Colonic mucosa (tissue), 4 donors: ENCODE measurements around the gene PLEKHG1. TPM values are rescaled to one million over a fixed set of nuclear protein-coding genes. Genes with fewer than 3 reads are reported as not detected.

ENCODE experiments used
- DNase-seq: peaks from one replicate; pipeline ENCODE4 v3.0.0-alpha.2; 2020
- H3K27ac ChIP-seq: fragments of 200-600 bp; one replicate; pipeline ENCODE4 v1.8.0; 2021
- H3K27me3 ChIP-seq: fragments of 200-600 bp; one replicate; pipeline ENCODE4 v1.8.0; 2021
- H3K36me3 ChIP-seq: fragments of 200-600 bp; one replicate; pipeline ENCODE4 v1.8.0; 2021
- H3K4me1 ChIP-seq: fragments of 200-600 bp; one replicate; pipeline ENCODE4 v1.8.0; 2021; ENCODE audit warnings: mild to moderate bottlenecking
- H3K4me3 ChIP-seq: fragments of 200-600 bp; one replicate; pipeline ENCODE4 v1.8.0; 2021
- H3K9ac ChIP-seq, 2 donors: one replicate each; pipeline ENCODE4 v1.7.0; 2013; ENCODE audit warnings: control low read depth in 2 of 2, low read depth in 2 of 2, low read length in 2 of 2
- H3K9me3 ChIP-seq: fragments of 200-600 bp; one replicate; pipeline ENCODE4 v1.8.0; 2021
- intact Hi-C: fragments of 100-400 bp; cut with DNase I; formaldehyde crosslinking; loops from one replicate; pipeline ENCODE4 v1.14.1; 2022
- total RNA-seq, 2 donors: library from RNA; stranded (reverse); fragmentation: NEBNext Ultra II Directional in 1 of 2; extraction: Animal tissue kit (Norgen Biotek cat#: 25700) in 1 of 2; gene quantifications; one replicate each; pipeline ENCODE4 v1.2.1, GENCODE V29; 2021
- TF ChIP-seq, protein P1 (sequence below): fragments of 200-600 bp; IDR thresholded peaks from one replicate; pipeline ENCODE4 v1.8.0; 2022; ENCODE audit warnings: antibody characterized with exemption, mild to moderate bottlenecking
- donor health status: healthy.
- donor health status: DM: no; HTN: no; CAD: no.
- donor health status: DM: no; HTN: no; CAD: no.

PLEKHG1 gene
- total RNA-seq, 2 donors from 2014 or later = 21.8 to 25.2 TPM

DNA sequence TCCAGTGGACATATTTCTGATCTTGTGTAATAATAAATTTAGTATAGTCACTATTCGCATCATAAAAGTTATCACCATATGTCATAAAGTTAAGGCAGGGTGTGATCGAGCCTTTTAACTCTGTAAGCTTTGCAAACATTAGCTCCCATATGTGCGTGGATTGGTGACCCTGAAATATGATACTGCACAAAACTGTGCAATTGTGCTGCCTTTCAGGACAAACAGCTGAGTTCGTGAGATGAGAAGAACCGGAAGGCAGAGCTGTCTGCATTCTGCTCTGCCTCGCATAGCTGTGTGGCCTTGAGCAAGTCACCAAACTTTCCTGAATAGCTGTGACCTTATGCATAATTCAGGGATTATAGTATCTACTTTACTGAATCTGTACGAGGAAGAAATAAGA is 3.2 kb upstream of the PLEKHG1 start:
- no peaks in the 10 kb centered on the region for H3K27me3 ChIP-seq
- H3K27ac ChIP-seq = peak overlapping the region; percentile 25
- peaks cover 7% of the 10 kb centered on the region for H3K4me1 ChIP-seq
- H3K9me3 ChIP-seq = no peaks in the 10 kb centered on the region
- H3K4me3 ChIP-seq = no peak overlapping the region
- TF ChIP-seq, protein P1, sequence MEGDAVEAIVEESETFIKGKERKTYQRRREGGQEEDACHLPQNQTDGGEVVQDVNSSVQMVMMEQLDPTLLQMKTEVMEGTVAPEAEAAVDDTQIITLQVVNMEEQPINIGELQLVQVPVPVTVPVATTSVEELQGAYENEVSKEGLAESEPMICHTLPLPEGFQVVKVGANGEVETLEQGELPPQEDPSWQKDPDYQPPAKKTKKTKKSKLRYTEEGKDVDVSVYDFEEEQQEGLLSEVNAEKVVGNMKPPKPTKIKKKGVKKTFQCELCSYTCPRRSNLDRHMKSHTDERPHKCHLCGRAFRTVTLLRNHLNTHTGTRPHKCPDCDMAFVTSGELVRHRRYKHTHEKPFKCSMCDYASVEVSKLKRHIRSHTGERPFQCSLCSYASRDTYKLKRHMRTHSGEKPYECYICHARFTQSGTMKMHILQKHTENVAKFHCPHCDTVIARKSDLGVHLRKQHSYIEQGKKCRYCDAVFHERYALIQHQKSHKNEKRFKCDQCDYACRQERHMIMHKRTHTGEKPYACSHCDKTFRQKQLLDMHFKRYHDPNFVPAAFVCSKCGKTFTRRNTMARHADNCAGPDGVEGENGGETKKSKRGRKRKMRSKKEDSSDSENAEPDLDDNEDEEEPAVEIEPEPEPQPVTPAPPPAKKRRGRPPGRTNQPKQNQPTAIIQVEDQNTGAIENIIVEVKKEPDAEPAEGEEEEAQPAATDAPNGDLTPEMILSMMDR = no peak
- H3K9ac ChIP-seq = peak overlapping the region in 1 of 2 donors; percentile 35
- H3K36me3 ChIP-seq = no peaks in the 10 kb centered on the region
- intact Hi-C loops = no loop called here
- DNase-seq = peak; percentile 62

DNA sequence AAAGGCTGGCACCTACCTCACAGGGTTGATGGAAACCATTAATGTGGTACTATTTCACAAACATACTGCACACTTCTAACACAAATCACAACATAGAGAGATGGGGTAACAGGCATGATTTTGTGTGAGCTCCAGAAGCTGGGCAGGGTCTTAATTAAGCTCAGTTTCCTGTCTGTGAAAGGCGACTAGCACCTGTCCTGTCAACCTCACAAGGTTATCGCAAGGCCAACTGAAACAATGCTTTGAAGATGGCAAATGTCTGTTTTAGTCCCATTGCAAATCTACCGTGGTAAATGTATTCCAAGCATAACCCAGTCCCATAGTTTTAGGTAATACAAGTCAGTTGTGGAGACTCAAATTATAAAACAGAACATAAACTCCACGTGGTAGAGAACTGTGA is 1.3 kb upstream of the PLEKHG1 start:
- no peaks in the 10 kb centered on the region for H3K27me3 ChIP-seq
- no peak overlapping the region for H3K4me3 ChIP-seq
- no peak overlapping the region for H3K27ac ChIP-seq
- no peaks in the 10 kb centered on the region for H3K36me3 ChIP-seq
- intact Hi-C loops = no loop called here
- peaks cover 4% of the 10 kb centered on the region for H3K4me1 ChIP-seq
- H3K9me3 ChIP-seq = no peaks in the 10 kb centered on the region
- H3K9ac ChIP-seq = peak overlapping the region in 1 of 2 donors; percentile 64
- DNase-seq = no peak
- TF ChIP-seq, protein P1 = no peak

DNA sequence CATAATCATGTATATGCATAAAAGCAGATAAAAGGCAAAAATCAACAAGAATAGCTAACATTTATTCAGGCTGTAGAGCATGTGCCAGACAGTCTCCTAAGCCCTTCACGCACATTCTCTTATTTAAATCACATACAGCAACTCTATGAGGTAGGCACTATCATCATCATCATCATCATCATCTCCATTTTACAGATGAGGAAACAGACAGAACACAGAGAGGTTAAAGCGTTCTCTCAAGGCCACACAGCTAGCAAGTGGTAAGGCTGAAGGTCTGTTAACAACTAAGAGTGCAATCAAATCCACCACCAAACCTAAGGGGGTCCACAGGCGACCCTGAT is 857 bp upstream of the PLEKHG1 start:
- H3K4me3 ChIP-seq = no peak overlapping the region
- TF ChIP-seq, protein P1 = no peak
- H3K27me3 ChIP-seq = no peaks in the 10 kb centered on the region
- no peak for DNase-seq
- H3K36me3 ChIP-seq = no peaks in the 10 kb centered on the region
- intact Hi-C loops = no loop called here
- no peaks in the 10 kb centered on the region for H3K9me3 ChIP-seq
- H3K27ac ChIP-seq = peak overlapping the region; percentile 91
- peak overlapping the region in 1 of 2 donors; percentile 64 for H3K9ac ChIP-seq
- peaks cover 4% of the 10 kb centered on the region for H3K4me1 ChIP-seq

DNA sequence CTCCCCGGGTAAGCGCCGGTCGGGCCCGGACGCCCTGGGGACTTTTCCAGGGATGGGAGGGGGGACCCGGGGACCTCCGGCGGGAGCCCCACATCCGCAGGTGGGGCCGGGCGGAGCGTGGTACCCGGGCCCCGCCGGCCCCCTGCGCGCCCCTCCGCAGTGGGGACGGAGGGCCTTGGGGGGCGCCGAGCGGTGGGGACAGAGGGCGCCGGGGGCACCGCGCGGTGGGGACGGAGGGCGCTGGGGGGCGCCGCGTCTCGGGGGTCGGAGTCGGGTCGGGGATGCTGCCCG is 270 bp downstream of the PLEKHG1 start:
- Histone ChIP-seq H3K9me3 (no peaks in the 10 kb centered on the region), H3K9ac (peak overlapping the region; percentile 74 to 86), H3K4me3 (peak overlapping the region; percentile 78), H3K27ac (peak overlapping the region; percentile 91), H3K27me3 (no peaks in the 10 kb centered on the region), H3K36me3 (no peaks in the 10 kb centered on the region), H3K4me1 (peaks cover 4% of the 10 kb centered on the region)
- intact Hi-C loops = loop anchor here (5.0 kb wide), 2 partner anchors 183 to 212 kb away; no protein-coding TSS in a partner anchor
- no peak for DNase-seq
- TF ChIP-seq, protein P1 = no peak

DNA sequence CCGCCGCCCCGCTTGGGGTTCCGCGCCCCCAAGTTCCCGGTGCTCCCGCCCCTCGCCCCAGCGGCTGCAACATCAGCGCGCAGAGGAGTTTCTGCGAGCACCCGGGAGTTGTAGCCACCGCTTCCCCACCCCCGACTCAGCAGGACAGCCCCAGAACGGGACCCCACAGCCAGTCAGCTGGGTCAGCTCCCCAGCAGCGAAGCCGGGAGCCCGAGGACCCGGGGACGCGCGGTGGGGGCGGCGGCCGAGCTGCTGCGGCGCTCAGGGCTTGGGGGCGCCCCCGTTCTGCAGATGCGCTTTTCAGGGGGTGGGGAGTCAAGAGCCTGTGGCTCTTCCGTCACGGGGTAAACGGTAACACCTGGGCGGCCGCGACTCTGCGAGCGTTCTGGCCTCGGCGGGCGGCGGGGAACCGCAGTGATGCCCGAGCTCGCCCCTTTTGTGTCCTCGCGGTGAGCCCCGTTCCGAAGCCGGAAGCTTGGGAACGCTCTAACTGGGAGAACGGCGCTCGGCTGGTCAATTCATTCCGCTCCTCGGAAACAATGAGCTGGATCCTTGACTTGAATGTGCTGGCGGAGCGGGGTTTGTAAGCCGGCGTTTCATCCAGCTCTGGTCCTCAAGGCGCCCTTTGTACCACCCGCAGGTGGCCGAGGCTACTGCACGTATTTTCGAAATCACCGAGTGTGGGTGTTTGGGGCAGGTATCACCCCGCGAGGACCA is 774 bp downstream of the PLEKHG1 start:
- Histone ChIP-seq H3K4me3 (peak overlapping the region; percentile 78), H3K36me3 (no peaks in the 10 kb centered on the region), H3K27ac (peak overlapping the region; percentile 91), H3K27me3 (no peaks in the 10 kb centered on the region), H3K9ac (peak overlapping the region; percentile 74 to 86), H3K9me3 (no peaks in the 10 kb centered on the region), H3K4me1 (peaks cover 4% of the 10 kb centered on the region)
- peak; percentile 82 for DNase-seq
- intact Hi-C loops = loop anchor here (5.0 kb wide), 2 partner anchors 183 to 212 kb away; no protein-coding TSS in a partner anchor
- TF ChIP-seq, protein P1 = peak; percentile 43
